Fibroblast of lung (primary cell): ENCODE data around the gene ECI1. TPM values are rescaled to one million over a fixed set of nuclear protein-coding genes. Genes with fewer than 3 reads are reported as not detected.
"Not testable (repeated sequence)": the region's sequence is repeated elsewhere in the genome, so short reads cannot be mapped to it uniquely, and the experiment has no call there.

ENCODE experiments used
- DNase-seq, 2 donors: peaks; one replicate each; pipeline versions ENCODE4 v3.0.0 to v3.0.0-alpha.2; 2010; ENCODE audit warnings: low read depth in 2 of 2
- H2AFZ ChIP-seq: 2 replicates; pipeline ENCODE4 v1.5.1; 2012; ENCODE audit warnings: low read length, control low read depth, inconsistent platforms
- H3K27ac ChIP-seq: 2 replicates; pipeline ENCODE4 v1.5.1; 2011; ENCODE audit warnings: low read length, control low read depth; ENCODE audit not compliant: insufficient read depth
- H3K27me3 ChIP-seq: 2 replicates; pipeline ENCODE4 v1.5.1; 2011; ENCODE audit warnings: mild to moderate bottlenecking, low read length; ENCODE audit not compliant: control insufficient read depth, insufficient read depth
- H3K36me3 ChIP-seq: 2 replicates; pipeline ENCODE4 v1.5.1; 2011; ENCODE audit warnings: low read length; ENCODE audit not compliant: control insufficient read depth, insufficient read depth
- H3K4me1 ChIP-seq: 2 replicates; pipeline ENCODE4 v1.5.1; 2011; ENCODE audit warnings: low read length; ENCODE audit not compliant: control insufficient read depth, insufficient read depth; ENCODE audit errors: extremely low read depth
- H3K4me2 ChIP-seq: 2 replicates; pipeline ENCODE4 v1.5.1; 2011; ENCODE audit warnings: low read length, control low read depth; ENCODE audit not compliant: insufficient read depth; ENCODE audit errors: extremely low read depth
- H3K4me3 ChIP-seq, 4 experiments: fragments of 200-600 bp in 1 of 4; sonication (generic) in 1 of 4; replicated peaks in 1 of 4; 2 replicates each; pipeline ENCODE4 v1.5.1; 2011 to 2016; ENCODE audit warnings: low read length in 4 of 4, low read depth in 3 of 4, mild to moderate bottlenecking in 3 of 4, control low read depth in 2 of 4, inconsistent platforms in 1 of 4, mixed read lengths in 1 of 4; ENCODE audit not compliant: insufficient read depth in 1 of 4; ENCODE audit errors: control extremely low read depth in 1 of 4
- H3K79me2 ChIP-seq: 2 replicates; pipeline ENCODE4 v1.5.1; 2012; ENCODE audit warnings: mild to moderate bottlenecking, low read length, inconsistent platforms; ENCODE audit not compliant: control insufficient read depth, insufficient read depth
- H3K9ac ChIP-seq: 2 replicates; pipeline ENCODE4 v1.5.1; 2011; ENCODE audit warnings: mild to moderate bottlenecking, low read length, control low read depth; ENCODE audit not compliant: insufficient read depth
- H3K9me3 ChIP-seq: 2 replicates; pipeline ENCODE4 v1.5.1; 2012; ENCODE audit warnings: low read depth, low read length; ENCODE audit not compliant: control insufficient read depth, insufficient read depth
- H4K20me1 ChIP-seq: 2 replicates; pipeline ENCODE4 v1.5.1; 2011; ENCODE audit warnings: low read length; ENCODE audit not compliant: control insufficient read depth, insufficient read depth; ENCODE audit errors: extremely low read depth
- EZH2 ChIP-seq: IDR thresholded peaks from 2 replicates; pipeline ENCODE4 v1.5.1; 2012; ENCODE audit warnings: low read length, control low read depth, mild to moderate bottlenecking; ENCODE audit errors: missing control alignments
- polyA plus RNA-seq, 2 donors: library from polyadenylated mRNA; depleted of rRNA in 1 of 2; stranded (reverse) in 1 of 2; unstranded in 1 of 2; fragments of >200 nt; gene quantifications; 2 replicates each; pipeline ENCODE4 v1.2.1, GENCODE V29; 2011 to 2012; ENCODE audit warnings: missing spikeins in 1 of 2
- total RNA-seq: library from RNA; depleted of rRNA; stranded (reverse); fragments of >200 nt; gene quantifications from 2 replicates; pipeline ENCODE4 v1.2.1, GENCODE V29; 2014
- TF ChIP-seq, protein P1 (sequence below), 2 donors: IDR thresholded peaks in 1 of 2; conservative IDR thresholded peaks in 1 of 2; 1 replicate in 1 of 2; 2 replicates in 1 of 2; pipeline ENCODE4 v1.5.1; 2011 to 2012; ENCODE audit warnings: low read length in 2 of 2, control low read depth in 1 of 2, inconsistent platforms in 1 of 2, low read depth in 1 of 2, mild to moderate bottlenecking in 1 of 2

Gene ECI1
- total and polyA plus RNA-seq, 2 donors (not counting 1 experiment from before 2014, with no cell fraction given) = 18.8 to 35.8 TPM

DNA sequence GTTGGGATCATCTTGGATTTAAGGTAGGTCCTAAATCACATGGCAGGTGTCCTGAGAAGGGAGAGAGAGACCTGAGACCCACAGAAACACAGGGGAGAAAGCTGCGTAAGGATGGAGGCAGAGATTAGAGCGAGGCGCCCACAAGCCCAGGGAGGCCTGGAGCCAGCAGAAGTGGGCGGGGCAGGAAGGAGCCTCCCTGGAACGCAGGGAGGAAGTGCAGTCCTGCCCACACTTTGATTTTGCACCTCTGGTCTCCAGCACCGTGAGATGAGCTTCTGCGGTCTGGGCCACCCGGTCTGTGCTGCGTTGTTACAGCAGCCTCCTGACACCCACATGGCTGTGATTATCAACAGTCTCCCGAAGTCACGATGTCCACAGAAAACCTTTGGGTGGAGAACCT, 8.8 kb downstream of the ECI1 start:
- Histone ChIP-seq H2AFZ (no peak overlapping the region), H3K4me2 (no peak overlapping the region), H3K9ac (no peak overlapping the region), H4K20me1 (no peaks in the 10 kb centered on the region), H3K27ac (no peak overlapping the region), H3K4me1 (no peaks in the 10 kb centered on the region), H3K27me3 (no peaks in the 10 kb centered on the region), H3K79me2 (no peaks in the 10 kb centered on the region), H3K9me3 (no peaks in the 10 kb centered on the region), H3K36me3 (peaks cover 26% of the 10 kb centered on the region), H3K4me3 (no peak overlapping the region)
- DNase-seq = no peak
- no peak for TF ChIP-seq EZH2
- TF ChIP-seq, protein P1, sequence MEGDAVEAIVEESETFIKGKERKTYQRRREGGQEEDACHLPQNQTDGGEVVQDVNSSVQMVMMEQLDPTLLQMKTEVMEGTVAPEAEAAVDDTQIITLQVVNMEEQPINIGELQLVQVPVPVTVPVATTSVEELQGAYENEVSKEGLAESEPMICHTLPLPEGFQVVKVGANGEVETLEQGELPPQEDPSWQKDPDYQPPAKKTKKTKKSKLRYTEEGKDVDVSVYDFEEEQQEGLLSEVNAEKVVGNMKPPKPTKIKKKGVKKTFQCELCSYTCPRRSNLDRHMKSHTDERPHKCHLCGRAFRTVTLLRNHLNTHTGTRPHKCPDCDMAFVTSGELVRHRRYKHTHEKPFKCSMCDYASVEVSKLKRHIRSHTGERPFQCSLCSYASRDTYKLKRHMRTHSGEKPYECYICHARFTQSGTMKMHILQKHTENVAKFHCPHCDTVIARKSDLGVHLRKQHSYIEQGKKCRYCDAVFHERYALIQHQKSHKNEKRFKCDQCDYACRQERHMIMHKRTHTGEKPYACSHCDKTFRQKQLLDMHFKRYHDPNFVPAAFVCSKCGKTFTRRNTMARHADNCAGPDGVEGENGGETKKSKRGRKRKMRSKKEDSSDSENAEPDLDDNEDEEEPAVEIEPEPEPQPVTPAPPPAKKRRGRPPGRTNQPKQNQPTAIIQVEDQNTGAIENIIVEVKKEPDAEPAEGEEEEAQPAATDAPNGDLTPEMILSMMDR (conservative IDR thresholded peaks at IDR 0.05 in 1 of 2, IDR thresholded peaks at IDR 0.05 in 1 of 2; ENCODE audit: low read depth in 1 of 2, low read length in 2 of 2) = no peak

GRCh38 chr16:2240331-2240730, 11.1 kb downstream of the ECI1 start:
- H4K20me1 ChIP-seq, H3K27ac ChIP-seq, H3K9me3 ChIP-seq: not testable (repeated sequence)

DNA sequence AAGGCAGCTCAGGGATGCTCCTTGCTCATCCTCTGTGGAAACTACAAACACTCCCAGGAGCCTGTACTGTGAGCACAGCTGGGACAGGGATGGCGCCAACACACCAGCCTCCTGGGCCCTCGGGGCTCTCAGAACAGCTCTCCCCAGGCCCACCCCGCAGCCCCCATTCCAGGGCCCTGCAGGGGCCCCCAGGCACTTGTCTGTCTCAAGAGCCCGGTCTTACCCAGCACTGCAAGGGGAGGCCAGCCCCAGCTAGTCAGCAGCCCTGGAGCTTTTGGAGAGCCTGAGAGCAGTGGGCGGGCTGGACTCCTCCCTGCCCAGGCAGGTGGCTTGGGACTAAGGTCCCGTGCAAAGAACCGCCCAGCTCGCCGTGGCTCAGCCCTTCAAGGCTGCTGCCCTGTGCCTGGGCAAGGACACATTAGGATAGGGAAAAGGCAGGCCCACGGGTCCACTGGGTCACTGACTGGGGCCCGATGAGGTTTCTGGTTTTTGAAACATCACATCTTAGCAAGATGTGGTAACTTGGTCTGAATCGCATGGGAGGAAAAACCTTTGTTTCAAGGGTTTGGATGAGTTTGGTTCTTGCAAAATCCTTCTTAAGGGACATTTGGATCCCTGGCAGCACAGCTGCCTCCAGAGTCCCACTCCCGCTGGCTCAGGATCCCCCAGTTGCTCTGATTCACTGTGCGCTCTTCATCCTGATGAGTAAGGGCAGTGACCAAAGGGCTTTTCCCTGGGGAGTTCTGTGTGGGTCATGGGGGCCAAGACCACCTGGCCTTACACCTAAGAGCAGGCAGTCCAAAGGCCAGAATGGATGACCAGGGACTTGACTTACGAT, 12.3 kb downstream of the ECI1 start:
- Histone ChIP-seq H3K27ac (no peak overlapping the region), H2AFZ (no peak overlapping the region), H3K79me2 (no peaks in the 10 kb centered on the region), H3K4me2 (no peak overlapping the region), H3K27me3 (no peaks in the 10 kb centered on the region), H4K20me1 (no peaks in the 10 kb centered on the region), H3K4me3 (no peak overlapping the region), H3K4me1 (peaks cover 2% of the 10 kb centered on the region), H3K9ac (no peak overlapping the region), H3K36me3 (peaks cover 24% of the 10 kb centered on the region), H3K9me3 (no peaks in the 10 kb centered on the region)
- DNase-seq = no peak
- no peak for TF ChIP-seq EZH2
- TF ChIP-seq, protein P1 (conservative IDR thresholded peaks at IDR 0.05 in 1 of 2, IDR thresholded peaks at IDR 0.05 in 1 of 2; ENCODE audit: low read depth in 1 of 2, low read length in 2 of 2) = no peak

More at GRCh38 chr16:2240331-2240730, 11.1 kb downstream of the ECI1 start:
- H2AFZ ChIP-seq, H3K4me2 ChIP-seq, H3K79me2 ChIP-seq, H3K4me1 ChIP-seq, H3K9ac ChIP-seq, H3K27me3 ChIP-seq, H3K4me3 ChIP-seq, DNase-seq: not testable (repeated sequence)
- H3K36me3 ChIP-seq = peaks cover 20% of the 10 kb centered on the region
